Panc1 (cell line): ENCODE measurements around the gene RARB. TPM values are rescaled to one million over a fixed set of nuclear protein-coding genes. Genes with fewer than 3 reads are reported as not detected.

Experiments
- ATAC-seq: fragments of 200-7000 bp; cut with Tn5 transposase; 2 replicates; pipeline ENCODE4 v1.9.1; 2020; ENCODE audit warnings: mild to moderate bottlenecking, moderate library complexity
- BruUV-seq: library from RNA; stranded (reverse); fragments of 400-500 nt; replicated peaks from 2 replicates; lab custom pipeline; 2021; lab: Mats Ljungman, UMichigan
- CTCF ChIA-PET: fragments of 300-600 bp; sonication (Branson Sonifier 250); formaldehyde crosslinking; loops from one replicate; lab custom pipeline; 2022; ENCODE audit warnings: antibody characterized with exemption; lab: Charles Lee
- POLR2A ChIA-PET: fragments of 300-600 bp; sonication (Branson Sonifier 250); formaldehyde crosslinking; loops from one replicate; lab custom pipeline; 2022; ENCODE audit warnings: antibody characterized with exemption; lab: Charles Lee
- DNase-seq: peaks from one replicate; pipeline ENCODE4 v3.0.0-alpha.2; 2010; ENCODE audit warnings: low read depth, low spot score
- H3K27ac ChIP-seq: 2 replicates; pipeline ENCODE4 v1.5.1; 2011; ENCODE audit warnings: mild to moderate bottlenecking, low read length, inconsistent platforms
- H3K27me3 ChIP-seq: fragments of 200-500 bp; sonication (Bioruptor generic); 2 replicates; pipeline ENCODE4 v1.6.0; 2014; ENCODE audit warnings: low read length, inconsistent platforms; ENCODE audit not compliant: control insufficient read depth, insufficient read depth
- H3K36me3 ChIP-seq: fragments of 200-500 bp; sonication (Bioruptor generic); 2 replicates; pipeline ENCODE4 v1.5.1; 2014; ENCODE audit warnings: inconsistent platforms, mild to moderate bottlenecking, low read length, moderate library complexity; ENCODE audit not compliant: control insufficient read depth, insufficient read depth
- H3K4me1 ChIP-seq: 2 replicates; pipeline ENCODE4 v1.5.1; 2011; ENCODE audit warnings: inconsistent platforms, mild to moderate bottlenecking, low read length, moderate library complexity; ENCODE audit not compliant: control insufficient read depth, insufficient read depth
- H3K4me3 ChIP-seq, 2 experiments: 2 replicates each; pipeline ENCODE4 v1.5.1; 2011 to 2012; ENCODE audit warnings: low read depth in 2 of 2, low read length in 2 of 2, mild to moderate bottlenecking in 2 of 2, inconsistent platforms in 1 of 2, moderate library complexity in 1 of 2
- H3K9me3 ChIP-seq: fragments of 200-500 bp; sonication (Bioruptor generic); 2 replicates; pipeline ENCODE4 v1.5.1; 2014; ENCODE audit warnings: low read depth, mild to moderate bottlenecking, inconsistent platforms, low read length, moderate library complexity; ENCODE audit not compliant: control insufficient read depth, insufficient read depth
- POLR2AphosphoS5 ChIP-seq: IDR thresholded peaks from 2 replicates; pipeline ENCODE4 v1.6.1; 2012; ENCODE audit warnings: mild to moderate bottlenecking, low read depth, low read length, moderate library complexity
- REST ChIP-seq, 2 experiments: IDR thresholded peaks; 2 replicates each; pipeline ENCODE4 v1.6.1; 2011 to 2012; ENCODE audit warnings: low read depth in 2 of 2, control low read depth in 1 of 2, low read length in 1 of 2, mild to moderate bottlenecking in 1 of 2, moderate library complexity in 1 of 2; ENCODE audit not compliant: insufficient read depth in 1 of 2
- SIN3A ChIP-seq: IDR thresholded peaks from 2 replicates; pipeline ENCODE4 v1.6.1; 2012; ENCODE audit warnings: low read depth, mild to moderate bottlenecking, low read length, moderate library complexity, borderline replicate concordance; ENCODE audit not compliant: insufficient read depth
- TCF7L2 ChIP-seq: IDR thresholded peaks from 2 replicates; pipeline ENCODE4 v1.6.1; 2011; ENCODE audit warnings: mild to moderate bottlenecking, low read depth, low read length, inconsistent platforms
- in situ Hi-C: cut with HindIII; loops from 2 replicates; pipeline ENCODE4 v1.10.0; 2016; ENCODE audit warnings: low sequenced_read_pairs, low pct_unique_long_range_greater_than_20kb
- intact Hi-C: fragments of 100-400 bp; cut with micrococcal nuclease; formaldehyde crosslinking; loops from one replicate; pipeline ENCODE4 v1.10.0; 2022; ENCODE audit not compliant: unreplicated experiment
- total RNA-seq: library from RNA; stranded (reverse); gene quantifications from one replicate; pipeline ENCODE4 v1.2.1, GENCODE V29; 2021; ENCODE audit not compliant: unreplicated experiment
- TF ChIP-seq, protein P1 (sequence below): fragments of 450-650 bp; IDR thresholded peaks from 2 replicates; pipeline ENCODE4 v1.5.1; 2017; ENCODE audit warnings: mild to moderate bottlenecking

The RARB gene
- total RNA-seq, 1 experiment from 2014 or later = not detected

DNA sequence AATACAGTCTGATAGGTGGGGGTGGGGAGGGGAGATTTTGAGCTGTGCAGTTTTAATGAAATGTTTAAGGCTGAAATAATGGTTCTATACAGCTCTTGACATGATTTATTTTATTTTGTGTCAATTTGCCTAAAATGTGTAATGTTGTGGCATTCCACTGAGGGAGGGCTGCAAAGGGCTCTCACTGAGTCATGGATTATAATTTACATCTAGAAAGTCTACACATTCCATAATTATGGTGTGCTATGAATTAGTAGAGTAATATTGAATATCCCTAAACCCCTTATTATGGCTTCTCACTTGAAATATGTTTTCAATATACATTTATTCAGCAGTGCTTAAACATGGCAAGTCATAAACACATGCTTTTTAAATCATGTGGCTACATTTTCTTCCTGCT lies 103.9 kb downstream of the RARB start:
- no peaks in the 10 kb centered on the region for H3K36me3 ChIP-seq
- no peaks in the 10 kb centered on the region for H3K27me3 ChIP-seq
- H3K27ac ChIP-seq = no peak overlapping the region
- no peak overlapping the region for H3K4me3 ChIP-seq
- no TSS peak for BruUV-seq
- ChIA-PET POLR2A (no interaction called here), CTCF (no interaction called here)
- in situ Hi-C loops (no loop called here), intact Hi-C loops (no loop called here)
- ATAC-seq (no peak), DNase-seq (no peak)
- no peaks in the 10 kb centered on the region for H3K9me3 ChIP-seq
- TF ChIP-seq SIN3A = no peak
- TF ChIP-seq, protein P1, sequence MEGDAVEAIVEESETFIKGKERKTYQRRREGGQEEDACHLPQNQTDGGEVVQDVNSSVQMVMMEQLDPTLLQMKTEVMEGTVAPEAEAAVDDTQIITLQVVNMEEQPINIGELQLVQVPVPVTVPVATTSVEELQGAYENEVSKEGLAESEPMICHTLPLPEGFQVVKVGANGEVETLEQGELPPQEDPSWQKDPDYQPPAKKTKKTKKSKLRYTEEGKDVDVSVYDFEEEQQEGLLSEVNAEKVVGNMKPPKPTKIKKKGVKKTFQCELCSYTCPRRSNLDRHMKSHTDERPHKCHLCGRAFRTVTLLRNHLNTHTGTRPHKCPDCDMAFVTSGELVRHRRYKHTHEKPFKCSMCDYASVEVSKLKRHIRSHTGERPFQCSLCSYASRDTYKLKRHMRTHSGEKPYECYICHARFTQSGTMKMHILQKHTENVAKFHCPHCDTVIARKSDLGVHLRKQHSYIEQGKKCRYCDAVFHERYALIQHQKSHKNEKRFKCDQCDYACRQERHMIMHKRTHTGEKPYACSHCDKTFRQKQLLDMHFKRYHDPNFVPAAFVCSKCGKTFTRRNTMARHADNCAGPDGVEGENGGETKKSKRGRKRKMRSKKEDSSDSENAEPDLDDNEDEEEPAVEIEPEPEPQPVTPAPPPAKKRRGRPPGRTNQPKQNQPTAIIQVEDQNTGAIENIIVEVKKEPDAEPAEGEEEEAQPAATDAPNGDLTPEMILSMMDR = no peak
- TF ChIP-seq POLR2AphosphoS5 = no peak
- TF ChIP-seq TCF7L2 = no peak
- no peak for TF ChIP-seq REST (IDR thresholded peaks at IDR 0.05; ENCODE audit: insufficient read depth in 1 of 2, low read depth in 2 of 2, low read length in 1 of 2)
- H3K4me1 ChIP-seq = no peaks in the 10 kb centered on the region

DNA sequence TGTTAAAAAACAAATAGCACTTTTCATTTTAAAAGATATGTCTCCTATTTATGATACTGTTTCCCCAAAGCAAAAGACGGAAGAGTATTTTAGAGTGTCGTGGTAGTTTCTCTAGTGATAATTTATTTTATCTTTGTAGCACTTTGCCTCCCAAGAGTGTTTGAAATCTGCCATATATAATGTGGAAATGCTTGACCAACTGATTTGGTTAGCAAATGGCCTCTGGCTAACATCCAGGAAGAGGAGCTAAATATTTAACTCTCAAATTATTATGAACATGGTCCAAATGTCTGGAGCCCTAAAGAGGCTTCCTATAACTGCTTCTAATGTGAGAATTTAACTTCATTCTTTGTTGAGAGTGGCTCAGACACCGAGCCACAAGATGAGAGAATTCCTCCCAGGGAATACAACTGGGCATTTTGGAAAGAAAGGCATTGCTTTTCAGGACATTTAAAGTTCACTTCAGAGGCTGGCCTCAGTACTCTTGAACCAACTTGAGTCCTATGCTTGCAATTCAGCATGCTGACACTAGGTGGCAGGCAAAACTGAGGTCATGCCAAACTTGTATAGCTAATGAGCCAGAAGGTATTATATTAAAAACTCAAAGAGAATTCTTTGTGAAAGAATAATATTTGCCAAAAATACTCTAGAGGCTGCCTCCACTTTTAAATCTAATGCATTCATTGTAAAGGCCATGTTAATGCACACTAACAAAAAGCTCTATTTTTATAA lies 104.5 kb downstream of the RARB start:
- peak; percentile 2 for DNase-seq
- in situ Hi-C loops = no loop called here
- ATAC-seq = no peak

More for the DNA sequence above, 104.5 kb downstream of the RARB start:
- ChIA-PET POLR2A (no interaction called here), CTCF (interaction anchor here (0.7 kb wide), 1 partner anchor 1505 kb away, joined by 3 read pairs; no protein-coding TSS in a partner anchor)
- H3K27me3 ChIP-seq = no peaks in the 10 kb centered on the region
- H3K9me3 ChIP-seq = no peaks in the 10 kb centered on the region
- no peaks in the 10 kb centered on the region for H3K36me3 ChIP-seq
- no peak overlapping the region for H3K4me3 ChIP-seq
- intact Hi-C loops = no loop called here
- BruUV-seq = no TSS peak
- TF ChIP-seq, protein P1 = peak; percentile 65
- no peak for TF ChIP-seq SIN3A
- H3K4me1 ChIP-seq = no peaks in the 10 kb centered on the region
- H3K27ac ChIP-seq = no peak overlapping the region
